ENCODE results near the gene CEP131.

GRCh38 chr17:81248649-81249048 lies 25.9 kb upstream of the CEP131 start:
- no peak for TF ChIP-seq ELF4 (IDR thresholded peaks at IDR 0.05)
- TF ChIP-seq SUZ12 (IDR thresholded peaks at IDR 0.05), result no peak
- TF ChIP-seq BHLHE40 (IDR thresholded peaks at IDR 0.05; ENCODE audit: borderline replicate concordance), result no peak
- TF ChIP-seq TARDBP (IDR thresholded peaks at IDR 0.05), result no peak
